Subcutaneous abdominal adipose tissue (tissue), 5 donors: ENCODE measurements around the gene CDH15.

Experiments
- H3K27ac ChIP-seq: one replicate; pipeline ENCODE4 v1.7.0; 2013; ENCODE audit warnings: low read depth, mild to moderate bottlenecking, inconsistent platforms, low read length, moderate library complexity
- H3K27me3 ChIP-seq, 5 donors: one replicate each; pipeline ENCODE4 v1.7.0; 2013; ENCODE audit warnings: low read length in 5 of 5, inconsistent platforms in 1 of 5; ENCODE audit not compliant: control insufficient read depth in 5 of 5, insufficient read depth in 4 of 5
- H3K36me3 ChIP-seq, 5 donors: one replicate each; pipeline ENCODE4 v1.7.0; 2013; ENCODE audit warnings: low read length in 5 of 5; ENCODE audit not compliant: control insufficient read depth in 5 of 5, insufficient read depth in 5 of 5
- H3K4me1 ChIP-seq, 5 donors: one replicate each; pipeline ENCODE4 v1.7.0; 2013; ENCODE audit warnings: low read length in 5 of 5, mild to moderate bottlenecking in 3 of 5, moderate library complexity in 1 of 5; ENCODE audit not compliant: control insufficient read depth in 5 of 5, insufficient read depth in 5 of 5
- H3K4me3 ChIP-seq, 5 donors: one replicate each; pipeline ENCODE4 v1.7.0; 2013; ENCODE audit warnings: low read length in 5 of 5, low read depth in 1 of 5
- H3K9ac ChIP-seq, 5 donors: one replicate each; pipeline ENCODE4 v1.7.0; 2013; ENCODE audit warnings: low read length in 5 of 5, mild to moderate bottlenecking in 4 of 5, moderate library complexity in 3 of 5
- H3K9me3 ChIP-seq, 5 donors: one replicate each; pipeline ENCODE4 v1.7.0; 2013; ENCODE audit warnings: low read length in 5 of 5; ENCODE audit not compliant: control insufficient read depth in 5 of 5
- donor health status: healthy.
- donor health status: healthy.
- donor health status: healthy.
- donor health status: healthy.
- donor health status: healthy.

CDH15 gene

DNA sequence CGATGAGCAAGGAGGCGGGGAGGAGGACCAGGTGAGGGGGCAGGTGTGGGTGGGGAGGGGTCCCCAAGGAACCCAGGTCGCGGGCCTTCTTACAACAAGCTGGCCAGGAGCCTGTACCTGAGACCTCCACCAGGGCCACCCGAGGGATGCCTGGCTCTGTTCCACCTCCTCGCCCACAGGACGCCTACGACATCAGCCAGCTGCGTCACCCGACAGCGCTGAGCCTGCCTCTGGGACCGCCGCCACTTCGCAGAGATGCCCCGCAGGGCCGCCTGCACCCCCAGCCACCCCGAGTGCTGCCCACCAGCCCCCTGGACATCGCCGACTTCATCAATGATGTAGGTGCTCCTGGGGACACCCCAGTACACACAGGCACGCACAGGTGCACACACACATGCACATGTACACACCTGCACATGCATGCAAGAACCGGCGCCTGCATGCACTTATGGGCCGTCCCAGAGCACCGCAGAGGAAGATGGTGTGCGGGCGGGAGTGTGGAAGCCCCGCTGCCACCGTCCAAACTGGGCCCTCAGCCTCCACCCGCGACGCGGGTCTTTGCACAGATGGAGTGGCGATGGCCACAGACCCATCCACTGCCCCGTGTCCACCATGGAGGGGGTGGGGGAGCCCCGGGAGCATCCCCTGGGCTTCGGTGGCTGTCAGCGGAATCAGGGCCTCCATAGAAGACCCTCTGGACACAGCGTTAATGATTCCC lies 22.2 kb downstream of the CDH15 start:
- Histone ChIP-seq H3K4me3 (no peak overlapping the region), H3K9me3 (no peaks in the 10 kb centered on the region), H3K27ac (no peak overlapping the region), H3K4me1 (peaks cover 0 to 10% (median 5%) of the 10 kb centered on the region in 5 donors), H3K27me3 (peaks cover 15 to 30% (median 20%) of the 10 kb centered on the region in 5 donors), H3K9ac (no peak overlapping the region), H3K36me3 (no peaks in the 10 kb centered on the region)

GRCh38 chr16:89194340-89195311 lies 23.1 kb downstream of the CDH15 start:
- peaks cover 0 to 10% (median 5%) of the 10 kb centered on the region in 5 donors for H3K4me1 ChIP-seq
- no peaks in the 10 kb centered on the region for H3K36me3 ChIP-seq
- H3K9ac ChIP-seq, result no peak overlapping the region
- peaks cover 20 to 39% (median 29%) of the 10 kb centered on the region in 5 donors for H3K27me3 ChIP-seq
- H3K4me3 ChIP-seq, result no peak overlapping the region
- H3K27ac ChIP-seq, result no peak overlapping the region
- H3K9me3 ChIP-seq, result no peaks in the 10 kb centered on the region

DNA sequence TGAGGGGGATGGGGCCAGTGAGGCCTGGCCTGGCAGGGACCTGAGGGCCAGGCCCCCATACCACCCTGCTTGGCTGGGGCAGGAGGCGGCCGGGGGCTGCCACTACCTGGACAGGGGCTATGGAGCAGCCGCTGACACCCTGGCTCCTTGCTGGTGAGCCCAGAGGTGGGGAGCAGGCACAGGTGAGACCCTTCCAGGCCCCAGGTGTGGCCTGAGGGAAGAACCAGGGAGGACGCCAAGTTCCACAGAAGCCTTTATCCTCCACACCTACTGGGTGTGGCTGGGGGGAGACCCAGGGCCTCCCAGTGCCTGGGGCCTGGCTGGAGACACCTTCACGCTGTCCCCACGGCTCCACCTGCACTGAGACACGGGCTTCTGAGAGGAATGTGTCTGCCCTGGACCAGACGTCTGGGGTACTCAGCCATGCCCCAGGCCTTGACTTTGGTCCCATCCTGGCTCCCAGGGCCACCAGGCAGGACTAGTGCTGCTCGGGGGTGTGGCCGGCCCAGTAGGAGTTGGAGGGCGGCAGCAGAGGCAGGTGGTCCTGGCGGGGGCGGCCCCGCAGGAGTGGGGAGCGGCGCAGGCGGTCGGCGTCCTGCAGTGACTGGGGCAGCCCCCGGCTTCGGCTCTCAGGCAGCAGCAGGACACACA lies 24.1 kb downstream of the CDH15 start:
- no peaks in the 10 kb centered on the region for H3K36me3 ChIP-seq
- no peaks in the 10 kb centered on the region for H3K9me3 ChIP-seq
- no peak overlapping the region for H3K27ac ChIP-seq
- H3K9ac ChIP-seq, result no peak overlapping the region
- no peak overlapping the region for H3K4me3 ChIP-seq
- H3K4me1 ChIP-seq, result peaks cover 0 to 14% (median 12%) of the 10 kb centered on the region in 5 donors
- H3K27me3 ChIP-seq, result peaks cover 25 to 47% (median 37%) of the 10 kb centered on the region in 5 donors

DNA sequence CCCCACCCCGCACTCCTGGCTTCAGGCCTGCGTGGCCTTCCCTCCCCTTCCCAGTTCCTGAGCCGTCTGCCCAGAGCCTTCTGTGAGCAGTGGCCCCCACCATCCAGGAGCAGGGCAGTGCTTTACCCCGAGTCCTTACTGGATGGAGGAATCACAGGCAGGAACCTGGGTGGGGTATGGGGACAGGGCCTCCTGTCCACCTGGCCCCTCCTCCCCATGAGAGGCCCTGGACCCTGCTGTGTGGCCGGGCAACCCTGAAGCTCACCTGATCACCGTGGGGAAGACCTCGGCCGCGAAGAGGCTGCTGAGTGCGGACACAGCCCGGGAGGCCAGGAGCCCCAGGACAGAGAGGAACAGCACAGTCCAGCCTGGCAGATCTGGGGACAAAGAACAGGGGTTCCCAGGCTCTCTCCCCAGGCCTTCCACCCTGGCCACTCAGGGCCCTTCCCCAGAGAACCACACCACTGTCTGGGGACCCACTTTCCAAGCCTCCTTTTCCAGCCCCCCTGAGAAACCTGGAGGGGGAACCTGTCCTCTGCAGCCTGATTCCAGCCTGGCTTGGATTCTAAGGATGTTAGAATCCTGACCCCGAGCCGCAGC lies 25.6 kb downstream of the CDH15 start:
- no peaks in the 10 kb centered on the region for H3K9me3 ChIP-seq
- H3K4me3 ChIP-seq, result no peak overlapping the region
- H3K27me3 ChIP-seq, result peaks cover 28 to 41% (median 32%) of the 10 kb centered on the region in 5 donors
- H3K4me1 ChIP-seq, result peaks cover 0 to 11% (median 10%) of the 10 kb centered on the region in 5 donors
- H3K27ac ChIP-seq, result no peak overlapping the region
- H3K9ac ChIP-seq, result no peak overlapping the region
- no peaks in the 10 kb centered on the region for H3K36me3 ChIP-seq

GRCh38 chr16:89197633-89198416 lies 26.3 kb downstream of the CDH15 start:
- Histone ChIP-seq H3K36me3 (no peaks in the 10 kb centered on the region), H3K27me3 (peaks cover 31 to 46% (median 36%) of the 10 kb centered on the region in 5 donors), H3K4me1 (peaks cover 0 to 10% (median 7%) of the 10 kb centered on the region in 5 donors), H3K27ac (no peak overlapping the region), H3K9ac (no peak overlapping the region), H3K4me3 (no peak overlapping the region), H3K9me3 (peaks cover 0 to 3% (median 0%) of the 10 kb centered on the region in 5 donors)

DNA sequence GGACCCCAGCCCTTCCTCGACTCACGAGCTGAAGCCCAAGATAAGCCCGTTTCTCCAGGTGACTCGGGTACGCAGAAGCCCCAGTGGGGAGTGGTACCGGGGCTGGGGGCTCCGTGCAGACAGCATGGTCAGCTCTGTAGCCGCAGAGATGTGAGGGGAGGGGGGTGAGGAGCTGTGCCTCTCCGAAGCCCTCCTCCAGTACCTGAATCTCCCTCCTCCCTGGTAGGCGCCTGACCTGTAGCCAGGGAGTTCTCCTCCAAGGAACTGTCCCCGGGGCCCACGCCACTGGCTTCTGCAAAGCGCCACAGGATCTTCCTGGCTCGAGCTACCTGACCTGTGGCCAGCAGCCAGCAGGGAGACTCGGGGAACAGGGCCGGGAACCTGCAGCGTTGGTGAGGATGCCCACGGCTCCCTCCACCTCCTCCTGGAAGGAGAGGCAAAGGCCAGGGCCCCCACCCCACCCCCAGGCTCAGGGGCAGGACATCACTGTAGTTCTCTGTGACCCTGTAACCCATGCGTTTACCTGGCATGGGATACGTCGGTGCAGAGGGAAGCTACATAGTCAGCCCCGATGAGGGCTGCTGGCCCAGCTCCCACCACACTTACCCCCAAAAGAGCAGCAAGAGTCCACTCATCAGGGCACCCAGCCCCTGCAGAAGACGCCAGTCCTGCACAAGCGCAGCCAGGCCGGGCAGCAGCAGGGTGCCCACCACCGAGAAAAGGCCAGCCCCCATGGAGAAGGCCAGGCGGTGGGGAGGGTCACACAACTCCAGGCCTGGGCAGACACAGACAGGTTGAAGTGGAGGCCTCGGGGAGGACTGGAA lies 27.1 kb downstream of the CDH15 start:
- Histone ChIP-seq H3K4me1 (peaks cover 0 to 10% (median 7%) of the 10 kb centered on the region in 5 donors), H3K27me3 (peaks cover 31 to 54% (median 41%) of the 10 kb centered on the region in 5 donors), H3K9ac (no peak overlapping the region), H3K9me3 (peaks cover 0 to 5% (median 0%) of the 10 kb centered on the region in 5 donors), H3K36me3 (no peaks in the 10 kb centered on the region), H3K4me3 (no peak overlapping the region), H3K27ac (no peak overlapping the region)

- Histone ChIP-seq H3K9ac (no peak overlapping the region), H3K4me1 (peaks cover 0 to 10% (median 7%) of the 10 kb centered on the region in 5 donors), H3K27me3 (peaks cover 29 to 51% (median 41%) of the 10 kb centered on the region in 5 donors), H3K9me3 (peaks cover 0 to 5% (median 0%) of the 10 kb centered on the region in 5 donors), H3K4me3 (no peak overlapping the region), H3K27ac (no peak overlapping the region), H3K36me3 (no peaks in the 10 kb centered on the region)
Measured at GRCh38 chr16:89199241-89200123, 27.9 kb downstream of the CDH15 start.
